ENCODE measurements around the gene MTRF1.

Gene MTRF1

DNA sequence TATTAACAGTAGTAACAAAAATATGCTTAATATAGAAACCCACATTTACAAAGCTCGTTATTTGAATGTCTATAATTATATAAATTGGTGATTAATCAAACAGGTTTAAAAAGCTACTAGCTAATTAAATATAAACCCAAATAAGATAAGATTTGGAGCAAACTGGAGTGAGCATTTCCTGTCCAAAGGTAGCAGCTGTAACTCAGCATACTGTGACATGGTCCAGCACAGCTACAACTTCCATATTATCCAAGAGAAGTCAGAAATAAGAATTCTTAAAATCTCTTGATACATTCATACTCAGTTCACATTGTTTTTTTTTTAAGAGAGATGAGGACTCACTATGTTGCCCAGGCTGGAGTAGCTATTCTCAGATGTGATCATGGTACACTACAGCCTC is 8.5 kb downstream of the MTRF1 start:
- Histone ChIP-seq H3F3A (ENCODE audit: low read depth) (no peaks in the 10 kb centered on the region), H3K79me2 (ENCODE audit: insufficient read depth, low read length) (no peaks in the 10 kb centered on the region), H2AFZ (ENCODE audit: low read length) (no peak overlapping the region), H3K36me3 (ENCODE audit: insufficient read depth, low read length) (peaks cover 3% of the 10 kb centered on the region; the same call in 1 of the 2 replicates), H3K4me2 (ENCODE audit: low read depth, low read length, poor library complexity, severe bottlenecking) (no peak overlapping the region), H3K27me3 (ENCODE audit: insufficient read depth, low read length, poor library complexity, severe bottlenecking) (no peaks in the 10 kb centered on the region), H3K9me2 (replicated peaks; ENCODE audit: low read depth, low read length) (no peaks in the 10 kb centered on the region), H4K20me1 (ENCODE audit: insufficient read depth, low read length, poor library complexity, severe bottlenecking) (no peaks in the 10 kb centered on the region), H3K9me3 (ENCODE audit: insufficient read depth, low read depth, low read length) (no peaks in the 10 kb centered on the region), H3K4me3 (ENCODE audit: low read length, poor library complexity, severe bottlenecking) (no peak overlapping the region), H3K4me1 (ENCODE audit: insufficient read depth, low read length, poor library complexity, severe bottlenecking) (no peaks in the 10 kb centered on the region), H3K9ac (ENCODE audit: low read depth, low read length, poor library complexity, severe bottlenecking) (no peak overlapping the region)
- TF ChIP-seq EZH2phosphoT487 (IDR thresholded peaks at IDR 0.05; ENCODE audit: borderline replicate concordance), result no peak
- TF ChIP-seq, protein P1, sequence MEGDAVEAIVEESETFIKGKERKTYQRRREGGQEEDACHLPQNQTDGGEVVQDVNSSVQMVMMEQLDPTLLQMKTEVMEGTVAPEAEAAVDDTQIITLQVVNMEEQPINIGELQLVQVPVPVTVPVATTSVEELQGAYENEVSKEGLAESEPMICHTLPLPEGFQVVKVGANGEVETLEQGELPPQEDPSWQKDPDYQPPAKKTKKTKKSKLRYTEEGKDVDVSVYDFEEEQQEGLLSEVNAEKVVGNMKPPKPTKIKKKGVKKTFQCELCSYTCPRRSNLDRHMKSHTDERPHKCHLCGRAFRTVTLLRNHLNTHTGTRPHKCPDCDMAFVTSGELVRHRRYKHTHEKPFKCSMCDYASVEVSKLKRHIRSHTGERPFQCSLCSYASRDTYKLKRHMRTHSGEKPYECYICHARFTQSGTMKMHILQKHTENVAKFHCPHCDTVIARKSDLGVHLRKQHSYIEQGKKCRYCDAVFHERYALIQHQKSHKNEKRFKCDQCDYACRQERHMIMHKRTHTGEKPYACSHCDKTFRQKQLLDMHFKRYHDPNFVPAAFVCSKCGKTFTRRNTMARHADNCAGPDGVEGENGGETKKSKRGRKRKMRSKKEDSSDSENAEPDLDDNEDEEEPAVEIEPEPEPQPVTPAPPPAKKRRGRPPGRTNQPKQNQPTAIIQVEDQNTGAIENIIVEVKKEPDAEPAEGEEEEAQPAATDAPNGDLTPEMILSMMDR (conservative IDR thresholded peaks at IDR 0.05; ENCODE audit: low read length), result no peak

DNA sequence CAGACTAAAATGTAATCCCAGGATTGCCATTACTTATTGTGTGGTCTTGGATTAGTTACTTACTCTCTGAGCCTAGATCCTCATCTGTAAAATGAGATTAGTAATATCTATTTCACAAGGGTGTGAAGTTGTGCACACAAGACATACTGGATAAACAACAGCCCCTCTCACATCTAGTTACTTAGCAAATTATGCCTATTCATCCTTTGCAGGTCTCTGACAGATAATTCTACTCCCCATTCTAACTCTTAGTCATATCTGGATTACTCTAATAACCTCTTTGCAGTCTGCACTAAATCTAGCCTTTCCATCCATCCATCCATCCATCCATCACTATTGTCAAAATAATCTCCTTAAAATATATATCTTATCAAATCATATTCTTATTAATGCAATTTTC is 12.4 kb downstream of the MTRF1 start:
- no peak for TF ChIP-seq EZH2phosphoT487 (IDR thresholded peaks at IDR 0.05; ENCODE audit: borderline replicate concordance)
- TF ChIP-seq, protein P1 (conservative IDR thresholded peaks at IDR 0.05; ENCODE audit: low read length), result no peak
- 0 out of 2 replicates have a peak, but pooled peaks cover 4% of the 10 kb centered on the region for H3K36me3 ChIP-seq (ENCODE audit: insufficient read depth, low read length)
- H3K9me2 ChIP-seq (replicated peaks; ENCODE audit: low read depth, low read length), result no peaks in the 10 kb centered on the region
- no peaks in the 10 kb centered on the region for H4K20me1 ChIP-seq (ENCODE audit: insufficient read depth, low read length, poor library complexity, severe bottlenecking)
- H3K4me1 ChIP-seq (ENCODE audit: insufficient read depth, low read length, poor library complexity, severe bottlenecking), result no peaks in the 10 kb centered on the region
- H3K4me2 ChIP-seq (ENCODE audit: low read depth, low read length, poor library complexity, severe bottlenecking), result no peak overlapping the region
- no peak overlapping the region for H3K4me3 ChIP-seq (ENCODE audit: low read length, poor library complexity, severe bottlenecking)
- no peaks in the 10 kb centered on the region for H3K79me2 ChIP-seq (ENCODE audit: insufficient read depth, low read length)
- no peak overlapping the region for H2AFZ ChIP-seq (ENCODE audit: low read length)
- H3K9me3 ChIP-seq (ENCODE audit: insufficient read depth, low read depth, low read length), result no peaks in the 10 kb centered on the region
- H3K27me3 ChIP-seq (ENCODE audit: insufficient read depth, low read length, poor library complexity, severe bottlenecking), result no peaks in the 10 kb centered on the region
- no peaks in the 10 kb centered on the region for H3F3A ChIP-seq (ENCODE audit: low read depth)
- no peak overlapping the region for H3K9ac ChIP-seq (ENCODE audit: low read depth, low read length, poor library complexity, severe bottlenecking)

DNA sequence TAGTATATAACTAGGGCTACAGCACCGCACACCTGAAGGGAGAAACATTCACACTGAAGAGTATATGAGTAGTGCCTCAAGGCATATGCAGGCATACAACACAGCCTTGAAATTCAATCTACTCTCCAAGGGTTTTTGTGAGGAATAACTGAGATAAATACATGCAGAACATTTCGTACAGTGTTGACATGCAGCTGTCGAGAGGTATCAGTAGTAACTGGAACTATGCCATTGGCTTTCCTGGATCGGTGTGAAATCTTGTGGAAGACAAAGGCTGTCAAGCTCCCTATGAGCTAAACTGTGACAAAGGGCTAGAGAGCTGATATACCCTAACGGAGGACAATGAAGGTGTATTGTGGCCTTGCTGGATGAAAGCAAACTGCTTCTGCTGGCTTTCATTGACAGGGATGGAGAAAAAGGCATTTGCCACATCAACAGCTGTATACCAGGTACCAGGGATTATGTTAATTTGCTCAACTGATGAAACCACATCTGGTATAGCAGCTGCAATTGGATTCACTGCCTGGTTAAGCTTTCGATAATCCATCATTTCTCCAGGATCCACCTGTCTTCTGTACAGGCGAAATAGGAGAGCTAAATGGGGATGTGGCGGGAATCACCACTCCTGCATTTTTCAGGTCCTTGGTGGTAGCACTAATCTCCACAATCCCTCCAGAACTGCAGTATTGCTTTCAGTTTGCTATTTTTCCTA is 16.3 kb downstream of the MTRF1 start:
- no peak overlapping the region for H2AFZ ChIP-seq (ENCODE audit: low read length)
- H3K9me2 ChIP-seq (replicated peaks; ENCODE audit: low read depth, low read length), result no peaks in the 10 kb centered on the region
- no peak overlapping the region for H3K4me2 ChIP-seq (ENCODE audit: low read depth, low read length, poor library complexity, severe bottlenecking)
- H3K79me2 ChIP-seq (ENCODE audit: insufficient read depth, low read length), result no peaks in the 10 kb centered on the region
- H4K20me1 ChIP-seq (ENCODE audit: insufficient read depth, low read length, poor library complexity, severe bottlenecking), result no peaks in the 10 kb centered on the region
- H3F3A ChIP-seq (ENCODE audit: low read depth), result no peaks in the 10 kb centered on the region
- no peak overlapping the region for H3K4me3 ChIP-seq (ENCODE audit: low read length, poor library complexity, severe bottlenecking)
- TF ChIP-seq EZH2phosphoT487 (IDR thresholded peaks at IDR 0.05; ENCODE audit: borderline replicate concordance), result no peak
- TF ChIP-seq, protein P1 (conservative IDR thresholded peaks at IDR 0.05; ENCODE audit: low read length), result no peak
- H3K9ac ChIP-seq (ENCODE audit: low read depth, low read length, poor library complexity, severe bottlenecking), result no peak overlapping the region
- H3K36me3 ChIP-seq (ENCODE audit: insufficient read depth, low read length), result 0 out of 2 replicates have a peak, but pooled peaks cover 4% of the 10 kb centered on the region
- no peaks in the 10 kb centered on the region for H3K4me1 ChIP-seq (ENCODE audit: insufficient read depth, low read length, poor library complexity, severe bottlenecking)
- H3K27me3 ChIP-seq (ENCODE audit: insufficient read depth, low read length, poor library complexity, severe bottlenecking), result no peaks in the 10 kb centered on the region
- H3K9me3 ChIP-seq (ENCODE audit: insufficient read depth, low read depth, low read length), result no peaks in the 10 kb centered on the region
